Left forelimb (tissue), 1 donor: Measurements from ENCODE around the gene SMKR1.
"Not testable (repeated sequence)": the region's sequence is repeated elsewhere in the genome, so short reads cannot be mapped to it uniquely, and the experiment has no call there.

Source experiments
- DNase-seq: peaks from one replicate; pipeline ENCODE4 v3.0.0-alpha.2; 2018; ENCODE audit warnings: low spot score

SMKR1 gene

GRCh38 chr7:129525225-129525862 lies 23.0 kb downstream of the SMKR1 start:
- DNase-seq: no peak

GRCh38 chr7:129529643-129530042 lies 27.3 kb downstream of the SMKR1 start:
- no peak for DNase-seq

GRCh38 chr7:129530795-129531391 lies 28.6 kb downstream of the SMKR1 start:
- no peak for DNase-seq

GRCh38 chr7:129531721-129532120 lies 29.4 kb downstream of the SMKR1 start:
- no peak for DNase-seq

GRCh38 chr7:129532375-129532774 lies 30.0 kb downstream of the SMKR1 start:
- no peak for DNase-seq

- DNase-seq: not testable (repeated sequence)
These were observed 32.4 kb downstream of the SMKR1 start for GRCh38 chr7:129534558-129535274.

- no peak for DNase-seq
These were observed 33.6 kb downstream of the SMKR1 start for GRCh38 chr7:129535896-129536295.

GRCh38 chr7:129536323-129536722 lies 34.0 kb downstream of the SMKR1 start:
- no peak for DNase-seq

GRCh38 chr7:129538790-129539189 lies 36.5 kb downstream of the SMKR1 start:
- no peak for DNase-seq

- DNase-seq: no peak
These were observed 38.0 kb downstream of the SMKR1 start for GRCh38 chr7:129540340-129540739.

GRCh38 chr7:129544700-129545099 lies 42.4 kb downstream of the SMKR1 start:
- no peak for DNase-seq

- DNase-seq: no peak
These were observed 48.5 kb downstream of the SMKR1 start for GRCh38 chr7:129550693-129551360.

- DNase-seq: no peak
These were observed 51.6 kb downstream of the SMKR1 start for GRCh38 chr7:129553899-129554461.

GRCh38 chr7:129556607-129557133 lies 54.3 kb downstream of the SMKR1 start:
- DNase-seq: no peak

- DNase-seq: no peak
These were observed 55.6 kb downstream of the SMKR1 start for GRCh38 chr7:129557686-129558481.

- DNase-seq: no peak
These were observed 57.2 kb downstream of the SMKR1 start for GRCh38 chr7:129559564-129559963.

- DNase-seq: no peak
These were observed 58.5 kb downstream of the SMKR1 start for GRCh38 chr7:129560831-129561230.

GRCh38 chr7:129561677-129562359 lies 59.5 kb downstream of the SMKR1 start:
- DNase-seq: no peak
